Thyroid gland (tissue), 4 donors: ENCODE results near the gene RIBC1. TPM values are rescaled to one million over a fixed set of nuclear protein-coding genes. Genes with fewer than 3 reads are reported as not detected.

ENCODE experiments used
- DNase-seq, 2 donors: peaks; one replicate each; pipeline ENCODE4 v3.0.0-alpha.2; 2019
- H3K27ac ChIP-seq, 3 donors: fragments of 200-600 bp; sonication (generic); 1 replicate in 2 of 3; 2 replicates in 1 of 3; pipeline ENCODE4 v1.5.1; 2016 to 2019; ENCODE audit warnings: mild to moderate bottlenecking in 1 of 3, moderate library complexity in 1 of 3
- H3K27me3 ChIP-seq: fragments of 200-600 bp; sonication (generic); one replicate; pipeline ENCODE4 v1.5.1; 2019
- H3K36me3 ChIP-seq, 2 donors: fragments of 200-600 bp; sonication (generic); one replicate each; pipeline ENCODE4 v1.5.1; 2016 to 2019
- H3K4me1 ChIP-seq, 2 donors: fragments of 200-600 bp; sonication (generic); one replicate each; pipeline ENCODE4 v1.5.1; 2017 to 2019
- H3K4me3 ChIP-seq, 3 donors: fragments of 200-600 bp; sonication (generic); replicated peaks in 1 of 3; 1 replicate in 2 of 3; 2 replicates in 1 of 3; pipeline ENCODE4 v1.5.1; 2016; ENCODE audit warnings: mild to moderate bottlenecking in 1 of 3
- H3K9me3 ChIP-seq: fragments of 200-600 bp; sonication (generic); one replicate; pipeline ENCODE4 v1.5.1; 2017
- CTCF ChIP-seq, 6 experiments: fragments of 200-600 bp in 3 of 6; fragments of 450-650 bp in 3 of 6; sonication (generic) in 3 of 6; IDR thresholded peaks; one replicate each; pipeline ENCODE4 v1.5.1; 2016 to 2019; ENCODE audit warnings: antibody characterized with exemption in 6 of 6, mild to moderate bottlenecking in 2 of 6, inconsistent platforms in 1 of 6, moderate library complexity in 1 of 6
- POLR2A ChIP-seq, 2 donors: fragments of 450-650 bp; IDR thresholded peaks; one replicate each; pipeline ENCODE4 v1.6.1; 2017; ENCODE audit warnings: antibody characterized with exemption in 2 of 2, mild to moderate bottlenecking in 2 of 2, moderate library complexity in 1 of 2
- WGBS, 2 donors: methylation state at CpG; one replicate each; pipeline ENCODE4 v1.1.5; 2017; 5-methylcytosine and 5-hydroxymethylcytosine counted together
- intact Hi-C: fragments of 100-400 bp; cut with DNase I; formaldehyde crosslinking; loops from one replicate; pipeline ENCODE4 v1.15.1; 2023
- total RNA-seq, 4 donors: library from RNA; depleted of rRNA; stranded (reverse); fragments of >200 nt; gene quantifications; one replicate each; pipeline ENCODE4 v1.2.3, GENCODE V29; 2016

The RIBC1 gene
- total RNA-seq, 4 donors from 2014 or later: 1.4 to 3.8 (median 3.0) TPM

DNA sequence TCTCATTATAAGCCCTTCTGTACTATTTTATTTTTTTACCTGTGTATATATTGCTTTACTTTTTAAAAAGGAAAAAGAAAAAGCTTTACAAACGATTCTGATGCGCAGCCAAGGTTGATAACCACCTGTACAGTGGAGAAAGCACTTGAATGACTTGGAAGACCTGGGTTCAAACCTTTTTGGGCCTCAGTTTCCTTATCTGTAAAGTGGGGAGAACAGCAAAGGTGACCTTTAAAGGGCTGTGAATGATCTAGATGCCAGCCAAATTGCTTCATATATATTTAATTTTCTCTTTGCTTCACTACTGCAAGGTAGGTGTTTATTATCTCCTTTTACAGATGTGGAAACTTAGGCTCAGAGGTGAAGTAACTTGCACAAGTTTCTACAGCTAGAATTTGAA lies 45.2 kb upstream of the RIBC1 start:
- no peak for DNase-seq
- Histone ChIP-seq H3K27me3 (no peaks in the 10 kb centered on the region), H3K36me3 (peaks cover 31 to 33% of the 10 kb centered on the region in 2 donors), H3K4me1 (no peaks in the 10 kb centered on the region), H3K27ac (no peak overlapping the region), H3K4me3 (no peak overlapping the region), H3K9me3 (no peaks in the 10 kb centered on the region)
- 94 to 100% methylated on average over 2 of the region's 2 CpGs for WGBS, 2 donors
- TF ChIP-seq CTCF (IDR thresholded peaks at IDR 0.05) (no peak), POLR2A (IDR thresholded peaks at IDR 0.05) (no peak)
- intact Hi-C loops: no loop called here

GRCh38 chrX:53379008-53379710 lies 43.5 kb upstream of the RIBC1 start:
- no peak overlapping the region for H3K4me3 ChIP-seq
- peaks cover 39 to 40% of the 10 kb centered on the region in 2 donors for H3K36me3 ChIP-seq
- H3K27ac ChIP-seq: no peak overlapping the region
- no peak for DNase-seq
- no peak for TF ChIP-seq POLR2A (IDR thresholded peaks at IDR 0.05)
- no peak for TF ChIP-seq CTCF (IDR thresholded peaks at IDR 0.05)
- H3K27me3 ChIP-seq: no peaks in the 10 kb centered on the region
- H3K4me1 ChIP-seq: no peaks in the 10 kb centered on the region
- no peaks in the 10 kb centered on the region for H3K9me3 ChIP-seq
- intact Hi-C loops: no loop called here
- 97 to 100% methylated on average over 1 to 3 of the region's 3 CpGs for WGBS, 2 donors

DNA sequence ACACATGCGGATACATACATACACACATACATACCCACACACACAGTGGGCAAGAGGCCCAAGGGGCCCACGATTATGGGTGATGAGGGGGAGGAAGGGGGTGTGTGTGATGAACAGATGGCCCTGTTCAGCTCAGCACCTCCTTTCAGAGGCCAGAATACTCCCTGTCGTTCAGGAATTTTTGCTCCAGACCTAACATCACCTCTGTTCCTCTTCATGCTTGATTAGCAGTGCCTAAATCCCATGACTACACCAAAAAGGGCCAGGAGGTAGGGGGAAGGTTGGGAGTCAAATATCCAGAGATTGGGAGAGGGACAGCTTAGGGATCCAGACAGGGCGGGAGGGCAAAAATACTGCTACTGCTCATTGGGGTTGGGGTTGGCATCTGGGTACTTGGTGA lies 42.9 kb upstream of the RIBC1 start:
- Histone ChIP-seq H3K27me3 (no peaks in the 10 kb centered on the region), H3K9me3 (no peaks in the 10 kb centered on the region), H3K4me3 (no peak overlapping the region), H3K4me1 (no peaks in the 10 kb centered on the region), H3K36me3 (peaks cover 39 to 45% of the 10 kb centered on the region in 2 donors), H3K27ac (no peak overlapping the region)
- WGBS, 2 donors: 67 to 72% methylated on average over 4 of the region's 4 CpGs
- no peak for DNase-seq
- intact Hi-C loops: no loop called here
- TF ChIP-seq CTCF (IDR thresholded peaks at IDR 0.05) (no peak), POLR2A (IDR thresholded peaks at IDR 0.05) (no peak)

GRCh38 chrX:53383376-53384076 lies 39.1 kb upstream of the RIBC1 start:
- no peak overlapping the region for H3K27ac ChIP-seq
- TF ChIP-seq CTCF (IDR thresholded peaks at IDR 0.05) (no peak), POLR2A (IDR thresholded peaks at IDR 0.05) (no peak)
- 84 to 88% methylated on average over 3 to 4 of the region's 4 CpGs for WGBS, 2 donors
- H3K4me3 ChIP-seq: no peak overlapping the region
- no peak for DNase-seq
- no peaks in the 10 kb centered on the region for H3K4me1 ChIP-seq
- H3K36me3 ChIP-seq: peaks cover 39 to 46% of the 10 kb centered on the region in 2 donors
- intact Hi-C loops: no loop called here
- H3K9me3 ChIP-seq: no peaks in the 10 kb centered on the region
- no peaks in the 10 kb centered on the region for H3K27me3 ChIP-seq
